Dendritic cell treated with granulocyte-macrophage colony-stimulating factor and Interleukin-4, amounts not matched to agents 40 ng/mL and 50 ng/mL, for 4 days (primary cell): ENCODE measurements around the gene MBP.

ENCODE experiments used
- H3K27ac Mint-ChIP-seq: one replicate; pipeline ENCODE4 v1.8.0; 2022; ENCODE audit warnings: mild to moderate bottlenecking, mixed read lengths
- H3K27me3 Mint-ChIP-seq: one replicate; pipeline ENCODE4 v1.8.0; 2022; ENCODE audit warnings: mild to moderate bottlenecking, mixed read lengths
- H3K36me3 Mint-ChIP-seq: one replicate; pipeline ENCODE4 v1.8.0; 2022; ENCODE audit warnings: low read depth, mixed read lengths
- H3K4me1 Mint-ChIP-seq: one replicate; pipeline ENCODE4 v1.8.0; 2022; ENCODE audit warnings: low read depth, mixed read lengths
- H3K4me3 Mint-ChIP-seq: one replicate; pipeline ENCODE4 v1.8.0; 2022; ENCODE audit warnings: mild to moderate bottlenecking, moderate library complexity, mixed read lengths
- H3K9me3 Mint-ChIP-seq: one replicate; pipeline ENCODE4 v1.8.0; 2022; ENCODE audit warnings: mixed read lengths
- intact Hi-C: fragments of 100-400 bp; cut with micrococcal nuclease; formaldehyde crosslinking; loops from one replicate; pipeline ENCODE4 v1.15.0; 2022

MBP gene

DNA sequence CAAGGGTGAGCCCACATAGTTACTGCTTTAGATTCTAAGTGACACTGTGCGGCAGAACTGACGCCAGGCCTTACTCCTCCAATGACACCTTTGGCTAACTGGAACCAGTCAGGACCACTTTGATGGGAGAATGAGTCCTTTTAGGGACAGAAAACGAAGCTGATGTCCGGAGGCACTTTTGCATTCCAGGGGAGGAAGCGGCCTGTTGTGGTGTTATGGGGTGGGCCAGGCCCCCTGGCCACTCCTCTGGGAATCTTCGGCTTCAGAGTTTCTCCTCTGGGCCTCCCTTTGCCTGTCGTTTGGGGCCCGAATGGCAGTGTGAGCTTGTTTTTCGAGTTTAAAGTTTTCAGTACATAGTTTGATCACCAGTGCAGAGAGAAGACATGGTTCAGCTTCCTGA, 65.9 kb downstream of the MBP start:
- Mint-ChIP-seq H3K9me3 (no peaks in the 10 kb centered on the region), H3K4me3 (no peak overlapping the region)

GRCh38 chr18:77066101-77066500, 66.5 kb downstream of the MBP start:
- Mint-ChIP-seq H3K36me3 (peaks cover 77% of the 10 kb centered on the region), H3K27me3 (no peaks in the 10 kb centered on the region), H3K4me1 (peaks cover 90% of the 10 kb centered on the region), H3K9me3 (no peaks in the 10 kb centered on the region), H3K4me3 (no peak overlapping the region), H3K27ac (peak overlapping the region; percentile 93)
- intact Hi-C loops = no loop called here

More for the DNA sequence above, 65.9 kb downstream of the MBP start:
- peaks cover 90% of the 10 kb centered on the region for H3K4me1 Mint-ChIP-seq
- intact Hi-C loops = no loop called here
- H3K27me3 Mint-ChIP-seq = no peaks in the 10 kb centered on the region
- H3K27ac Mint-ChIP-seq = peak overlapping the region; percentile 93
- H3K36me3 Mint-ChIP-seq = peaks cover 76% of the 10 kb centered on the region

- intact Hi-C loops = loop anchor here (1.0 to 2.0 kb wide), 3 partner anchors 11 to 65 kb away; no protein-coding TSS in a partner anchor
- Mint-ChIP-seq H3K27me3 (no peaks in the 10 kb centered on the region), H3K36me3 (peaks cover 77% of the 10 kb centered on the region), H3K4me3 (no peak overlapping the region), H3K27ac (peak overlapping the region; percentile 93), H3K9me3 (no peaks in the 10 kb centered on the region), H3K4me1 (peaks cover 92% of the 10 kb centered on the region)
These were observed 67.2 kb downstream of the MBP start for GRCh38 chr18:77065221-77065981.

DNA sequence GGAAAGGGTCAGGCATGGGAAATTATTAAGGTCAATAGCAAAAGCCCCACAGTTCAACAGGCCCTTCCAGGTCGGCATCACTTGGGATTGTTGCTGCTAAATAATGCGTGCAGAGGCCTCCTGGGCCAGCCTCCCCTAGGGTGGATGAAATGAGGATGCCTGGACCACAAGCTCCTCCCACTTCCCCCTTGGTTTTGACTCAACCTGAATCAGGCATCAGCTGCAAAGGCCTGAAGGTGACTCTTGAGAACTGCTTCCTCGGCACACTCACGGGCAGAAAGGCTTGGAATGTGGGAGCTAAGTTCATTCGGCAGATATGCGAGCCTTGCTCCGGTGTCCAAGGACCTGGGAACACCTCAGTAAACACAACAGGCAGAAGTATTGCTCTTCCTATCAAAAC, 69.3 kb downstream of the MBP start:
- Mint-ChIP-seq H3K9me3 (no peaks in the 10 kb centered on the region), H3K4me1 (peaks cover 87% of the 10 kb centered on the region), H3K4me3 (no peak overlapping the region), H3K27me3 (no peaks in the 10 kb centered on the region), H3K36me3 (peaks cover 85% of the 10 kb centered on the region), H3K27ac (peak overlapping the region; percentile 93)
- intact Hi-C loops = no loop called here

GRCh38 chr18:77062518-77063003, 70.0 kb downstream of the MBP start:
- Mint-ChIP-seq H3K27me3 (no peaks in the 10 kb centered on the region), H3K4me1 (peaks cover 80% of the 10 kb centered on the region), H3K4me3 (peak overlapping the region; percentile 25), H3K27ac (peak overlapping the region; percentile 93), H3K9me3 (no peaks in the 10 kb centered on the region), H3K36me3 (peaks cover 87% of the 10 kb centered on the region)
- intact Hi-C loops = no loop called here

- Mint-ChIP-seq H3K4me3 (peak overlapping the region; percentile 25), H3K4me1 (peaks cover 80% of the 10 kb centered on the region), H3K27me3 (no peaks in the 10 kb centered on the region), H3K27ac (peak overlapping the region; percentile 93), H3K9me3 (no peaks in the 10 kb centered on the region), H3K36me3 (peaks cover 82% of the 10 kb centered on the region)
- intact Hi-C loops = no loop called here
These were observed 70.6 kb downstream of the MBP start for GRCh38 chr18:77061946-77062517.

DNA sequence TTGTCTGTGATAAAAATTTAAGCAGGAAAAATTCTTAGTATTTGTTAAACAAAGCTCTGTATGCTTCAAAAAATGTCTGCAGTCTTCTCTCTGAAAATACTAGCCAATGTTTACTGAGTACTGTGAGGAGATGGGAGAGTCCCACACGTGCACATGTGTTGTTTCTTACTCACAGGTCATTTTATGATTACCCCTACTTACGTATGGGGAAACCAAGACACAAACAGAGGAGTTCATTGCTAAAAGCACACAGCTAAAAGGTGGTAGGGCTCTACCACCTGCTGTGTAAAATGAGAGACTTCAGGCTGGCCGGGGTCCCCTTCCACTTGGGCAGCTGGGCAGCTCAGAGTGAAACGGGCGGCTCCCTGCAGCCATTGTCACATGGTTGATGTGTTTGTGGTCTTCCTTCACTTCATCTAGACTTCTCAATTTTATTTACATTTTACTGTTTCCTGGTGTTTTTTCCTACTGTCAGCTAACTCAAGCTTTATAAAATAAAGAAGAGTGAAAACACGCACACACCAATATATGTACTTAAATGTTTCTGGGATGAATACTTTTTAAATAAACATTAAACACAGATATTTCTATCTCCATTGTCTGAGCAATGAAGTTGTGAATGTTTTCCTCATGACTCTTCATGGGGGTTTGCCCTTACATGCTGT, 71.2 kb downstream of the MBP start:
- no peaks in the 10 kb centered on the region for H3K27me3 Mint-ChIP-seq
- H3K4me3 Mint-ChIP-seq = no peak overlapping the region
- H3K4me1 Mint-ChIP-seq = peaks cover 80% of the 10 kb centered on the region
- peak overlapping the region; percentile 93 for H3K27ac Mint-ChIP-seq
- H3K36me3 Mint-ChIP-seq = peaks cover 81% of the 10 kb centered on the region
- no peaks in the 10 kb centered on the region for H3K9me3 Mint-ChIP-seq
- intact Hi-C loops = no loop called here

DNA sequence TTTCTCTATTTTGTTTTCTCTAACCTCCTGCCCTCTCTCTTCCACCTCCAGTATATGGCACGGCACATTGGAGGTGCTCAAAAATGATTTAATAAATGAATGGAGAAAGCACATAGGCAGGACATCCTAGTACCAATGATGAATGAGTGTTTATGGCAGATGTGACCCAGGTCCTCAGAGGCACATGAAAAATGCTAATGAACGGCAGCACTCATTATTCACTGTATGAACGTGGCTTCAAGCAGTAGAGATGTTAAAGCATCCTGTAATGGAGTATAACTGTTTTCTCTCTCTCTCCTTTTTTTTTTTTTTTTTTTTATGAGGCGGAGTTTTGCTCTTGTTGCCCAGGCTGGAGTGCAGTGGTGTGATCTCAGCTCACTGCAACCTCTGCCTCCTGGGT, 72.4 kb downstream of the MBP start:
- H3K27me3 Mint-ChIP-seq = no peaks in the 10 kb centered on the region
- H3K27ac Mint-ChIP-seq = peak overlapping the region; percentile 93
- H3K4me1 Mint-ChIP-seq = peaks cover 82% of the 10 kb centered on the region
- H3K36me3 Mint-ChIP-seq = peaks cover 71% of the 10 kb centered on the region
- no peak overlapping the region for H3K4me3 Mint-ChIP-seq
- H3K9me3 Mint-ChIP-seq = no peaks in the 10 kb centered on the region
- intact Hi-C loops = no loop called here

GRCh38 chr18:77059294-77059916, 73.2 kb downstream of the MBP start:
- Mint-ChIP-seq H3K27me3 (no peaks in the 10 kb centered on the region), H3K4me1 (peaks cover 83% of the 10 kb centered on the region), H3K4me3 (no peak overlapping the region), H3K27ac (peak overlapping the region; percentile 93), H3K36me3 (peaks cover 65% of the 10 kb centered on the region), H3K9me3 (no peaks in the 10 kb centered on the region)
- intact Hi-C loops = loop anchor here (5.0 kb wide), 1 partner anchor 137 kb away; no protein-coding TSS in a partner anchor

DNA sequence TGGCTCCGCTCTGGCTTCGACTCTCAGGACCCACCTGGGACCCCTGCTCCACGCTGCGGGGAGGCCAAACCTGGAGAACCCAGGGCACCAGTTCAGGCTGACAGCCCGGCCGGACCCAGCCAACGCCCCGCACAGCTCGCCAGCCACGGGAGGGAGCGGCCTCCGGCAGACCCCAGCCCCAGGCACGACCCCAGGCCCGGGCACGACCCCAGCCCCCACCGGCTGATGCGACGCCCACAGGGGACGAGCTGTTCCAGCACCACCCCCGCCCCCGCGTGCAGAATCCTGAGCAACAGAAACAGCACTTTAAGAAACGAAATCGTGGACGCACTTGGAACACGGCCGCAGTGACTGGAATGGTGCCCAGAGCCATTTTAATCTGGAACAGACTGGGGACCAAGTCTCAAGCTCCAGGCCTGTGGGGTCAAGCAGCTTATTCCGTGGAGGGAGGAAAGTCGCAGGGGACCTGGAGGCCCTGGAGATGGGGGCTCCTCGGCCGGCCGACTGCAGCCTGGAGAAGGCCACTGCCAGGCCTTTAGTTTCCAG, 74.2 kb downstream of the MBP start:
- Mint-ChIP-seq H3K9me3 (no peaks in the 10 kb centered on the region), H3K4me1 (peaks cover 87% of the 10 kb centered on the region), H3K36me3 (peaks cover 64% of the 10 kb centered on the region), H3K4me3 (no peak overlapping the region), H3K27me3 (no peaks in the 10 kb centered on the region), H3K27ac (peak overlapping the region; percentile 62)
- intact Hi-C loops = loop anchor here (5.0 kb wide), 1 partner anchor 136 kb away; no protein-coding TSS in a partner anchor

- peaks cover 87% of the 10 kb centered on the region for H3K4me1 Mint-ChIP-seq
- peaks cover 58% of the 10 kb centered on the region for H3K36me3 Mint-ChIP-seq
- intact Hi-C loops = loop anchor here (5.0 kb wide), 1 partner anchor 135 kb away; no protein-coding TSS in a partner anchor
- no peaks in the 10 kb centered on the region for H3K9me3 Mint-ChIP-seq
- H3K4me3 Mint-ChIP-seq = peak overlapping the region; percentile 61
- H3K27ac Mint-ChIP-seq = peak overlapping the region; percentile 97
- H3K27me3 Mint-ChIP-seq = no peaks in the 10 kb centered on the region
These were observed 75.6 kb downstream of the MBP start for GRCh38 chr18:77057006-77057395.

GRCh38 chr18:77056344-77057005, 76.1 kb downstream of the MBP start:
- no peaks in the 10 kb centered on the region for H3K27me3 Mint-ChIP-seq
- H3K4me1 Mint-ChIP-seq = peaks cover 87% of the 10 kb centered on the region
- peak overlapping the region; percentile 97 for H3K27ac Mint-ChIP-seq
- H3K4me3 Mint-ChIP-seq = peak overlapping the region; percentile 61
- intact Hi-C loops = loop anchor here (5.0 kb wide), 1 partner anchor 134 kb away; no protein-coding TSS in a partner anchor
- H3K36me3 Mint-ChIP-seq = peaks cover 59% of the 10 kb centered on the region
- no peaks in the 10 kb centered on the region for H3K9me3 Mint-ChIP-seq
